ENCODE results near the gene ARHGAP42.

DNA sequence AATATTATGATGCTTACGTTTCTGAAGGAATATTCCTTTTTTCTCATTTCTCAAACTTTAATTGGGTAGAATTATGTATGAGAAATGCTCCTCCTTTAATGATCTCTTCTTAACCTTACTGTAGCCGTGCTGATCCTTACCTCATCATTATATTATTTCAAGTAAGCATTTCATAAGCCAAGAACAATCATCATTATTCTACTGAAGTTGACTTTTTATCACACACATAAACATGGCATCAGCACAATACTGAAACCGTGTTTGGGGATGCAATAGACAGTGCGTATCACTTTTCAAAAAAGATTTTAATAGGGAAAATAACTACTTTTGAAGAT, 162.8 kb downstream of the ARHGAP42 start:
- TF ChIP-seq CTCF (IDR thresholded peaks at IDR 0.05) (no peak), POLR2A (IDR thresholded peaks at IDR 0.05) (no peak)

Data from testis (tissue), 2 donors.